HS-27A (cell line): ENCODE data around the gene LTO1.

Source experiments
- DNase-seq: peaks from one replicate; pipeline ENCODE4 v3.0.0-alpha.2; 2012; ENCODE audit warnings: low read depth, missing footprints

LTO1 gene, protein sequence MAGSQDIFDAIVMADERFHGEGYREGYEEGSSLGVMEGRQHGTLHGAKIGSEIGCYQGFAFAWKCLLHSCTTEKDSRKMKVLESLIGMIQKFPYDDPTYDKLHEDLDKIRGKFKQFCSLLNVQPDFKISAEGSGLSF

DNA sequence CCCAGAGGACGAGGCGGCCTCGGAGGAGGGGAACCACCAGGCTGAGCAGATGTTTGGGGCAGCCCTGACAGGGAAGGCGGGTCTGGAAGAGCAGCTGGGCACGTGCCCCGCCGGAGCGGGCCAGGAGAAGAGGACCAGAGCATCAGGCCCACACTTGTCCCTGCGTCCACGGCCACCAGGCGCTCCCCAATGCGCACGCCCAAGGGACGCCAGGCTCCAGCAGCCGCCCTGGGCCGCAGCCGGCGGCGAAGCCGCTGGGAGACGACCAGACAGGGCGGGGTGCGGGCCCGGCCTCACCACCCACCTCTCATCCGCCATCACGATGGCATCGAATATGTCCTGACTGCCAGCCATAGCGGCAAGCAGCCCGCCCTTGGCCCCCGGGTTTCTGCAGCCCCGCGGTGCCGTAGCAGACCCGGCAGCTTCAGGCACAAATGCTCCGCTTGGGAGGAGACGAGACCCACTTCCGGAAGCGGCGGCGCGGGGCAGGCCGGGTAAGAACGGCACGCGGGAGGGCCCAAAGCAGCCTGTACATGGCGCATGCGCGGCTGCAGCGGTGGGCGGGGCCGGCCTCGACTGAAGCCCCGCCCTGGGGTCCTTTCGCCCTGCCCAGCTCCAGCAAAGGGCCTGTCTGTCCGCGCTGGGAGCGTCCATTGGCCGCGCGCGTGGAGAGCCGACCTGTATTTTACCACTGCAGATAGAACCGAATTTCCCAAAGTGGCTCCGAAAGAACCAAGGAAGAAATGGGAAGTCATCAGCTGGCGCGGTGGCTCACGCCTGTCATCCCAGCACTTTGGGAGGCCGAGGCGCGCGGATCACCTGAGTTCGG is at the start of gene LTO1:
LTO1 (minus strand) TSS at position 468 of the 829 bp plus-strand sequence; CDS start at position 354, 114 bp downstream.
- peak; percentile 86 for DNase-seq

DNA sequence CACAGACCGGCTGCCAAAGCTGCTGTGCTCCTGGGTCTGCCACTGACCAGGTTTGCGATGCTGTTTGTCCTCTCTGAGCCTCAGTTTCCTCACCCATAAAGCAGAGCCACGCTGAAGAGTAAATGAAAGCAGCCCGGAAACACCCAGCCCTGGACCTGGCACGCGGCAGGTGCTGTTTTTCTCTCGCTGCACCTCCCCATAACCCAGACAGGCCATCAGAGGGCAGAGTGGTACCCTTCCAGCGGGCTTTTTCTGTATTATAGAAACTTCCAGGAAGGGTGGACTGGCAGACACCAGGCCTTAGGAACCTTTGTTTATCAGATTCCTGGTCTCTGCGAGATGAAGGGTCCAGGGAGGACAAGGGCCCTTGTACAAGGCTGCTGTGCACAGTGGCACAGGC is 46.6 kb upstream of the LTO1 start:
- DNase-seq, result no peak

DNA sequence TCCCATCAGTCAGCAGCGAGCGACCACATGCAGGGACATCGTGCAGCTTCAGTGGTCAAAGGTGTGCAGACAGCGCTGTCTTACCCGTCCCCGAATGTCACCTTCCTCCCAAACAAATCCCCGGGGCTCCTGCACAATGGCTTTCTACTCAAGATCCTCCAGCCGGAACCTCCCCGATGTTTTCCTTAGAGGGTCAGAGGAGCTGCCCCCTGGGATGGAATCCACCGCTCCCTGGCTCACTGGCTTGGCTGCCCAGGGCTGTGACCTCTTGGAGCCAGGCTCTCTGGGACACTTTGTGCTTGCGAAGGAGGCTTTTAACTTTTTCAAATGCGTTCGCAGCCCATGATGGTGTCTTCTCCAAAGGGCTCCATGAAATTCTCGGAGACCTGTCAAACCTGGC is 46.0 kb upstream of the LTO1 start:
- DNase-seq, result no peak

DNA sequence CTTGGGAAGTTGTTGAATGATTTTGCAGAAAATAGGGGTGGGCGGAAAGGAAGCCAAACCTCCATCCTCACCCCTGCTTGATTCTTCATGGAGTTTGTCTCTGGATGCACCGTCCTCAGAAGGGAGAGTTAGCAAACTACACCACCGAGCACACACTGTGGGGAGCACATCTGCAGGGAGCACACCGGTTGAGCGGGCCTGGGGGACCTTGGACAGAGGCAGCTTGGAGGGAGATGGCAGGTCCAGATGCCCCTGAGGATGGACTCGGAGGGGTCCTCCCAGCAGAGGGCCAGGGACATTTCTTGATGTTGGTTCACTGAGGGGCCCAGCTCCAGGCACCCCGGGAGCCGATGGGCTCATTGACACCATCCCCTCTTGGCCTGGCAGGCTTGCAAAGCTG is 43.8 kb upstream of the LTO1 start:
- no peak for DNase-seq

DNA sequence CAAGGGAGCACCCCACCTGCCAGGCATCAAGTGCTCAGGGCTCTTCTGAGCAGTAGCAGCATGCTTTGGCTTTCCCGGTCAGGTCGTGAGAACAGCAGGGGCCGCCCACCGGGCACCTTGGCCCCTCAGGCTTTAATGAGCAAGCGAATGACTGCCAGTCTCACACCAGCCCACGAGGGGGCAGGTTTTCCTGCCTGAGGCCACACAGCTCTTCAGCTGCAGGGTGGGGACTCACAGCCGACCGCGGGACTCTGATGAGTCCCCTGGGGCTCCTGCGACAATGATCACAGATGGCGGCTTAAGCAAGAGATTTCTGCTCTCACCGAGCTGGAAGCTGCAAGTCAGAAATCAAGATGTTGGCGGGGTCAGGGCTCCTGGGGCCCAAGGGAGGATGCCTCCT is 43.0 kb upstream of the LTO1 start:
- DNase-seq, result no peak

DNA sequence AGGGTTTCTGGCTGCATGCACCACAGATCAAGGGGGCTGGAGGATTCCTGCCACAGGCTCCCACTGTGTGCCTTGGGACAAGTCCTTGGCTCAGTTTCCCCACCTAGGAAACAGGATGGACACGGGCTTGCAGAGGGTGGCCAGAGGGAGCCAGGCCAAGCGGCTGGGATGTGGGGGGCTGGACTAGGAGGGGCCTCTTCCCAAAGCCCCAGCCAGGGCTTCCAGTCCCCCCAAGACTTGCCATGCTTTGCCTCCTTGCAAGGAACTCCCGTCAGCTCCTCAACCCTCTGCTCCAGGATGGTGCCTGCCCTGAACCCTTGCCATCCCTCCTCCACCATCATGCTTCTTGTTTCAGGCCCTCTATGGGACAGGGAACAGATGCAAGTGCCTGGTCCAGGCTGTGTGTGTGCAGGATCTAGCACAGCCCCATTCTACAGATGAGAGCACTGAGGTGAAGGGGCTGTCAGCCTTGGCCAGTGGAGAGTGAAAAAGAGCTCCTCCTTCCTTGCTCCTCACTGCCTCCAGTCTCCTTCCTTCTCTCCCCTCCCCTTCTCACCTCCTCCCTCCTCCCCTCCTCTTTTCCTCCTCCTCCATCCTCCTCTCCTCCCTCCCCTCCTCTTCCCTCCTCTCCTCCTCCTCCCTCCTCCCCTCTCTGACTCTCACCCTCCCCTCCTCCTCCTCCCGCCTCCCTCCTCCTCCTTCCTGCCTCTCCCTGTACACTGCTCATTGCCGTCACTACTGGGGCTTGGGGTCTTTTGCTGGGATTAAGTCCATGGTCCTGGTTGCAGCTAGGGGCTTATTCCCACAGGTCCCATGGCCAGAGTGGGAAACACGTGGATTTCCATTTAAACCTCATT is 42.0 kb upstream of the LTO1 start:
- no peak for DNase-seq

DNA sequence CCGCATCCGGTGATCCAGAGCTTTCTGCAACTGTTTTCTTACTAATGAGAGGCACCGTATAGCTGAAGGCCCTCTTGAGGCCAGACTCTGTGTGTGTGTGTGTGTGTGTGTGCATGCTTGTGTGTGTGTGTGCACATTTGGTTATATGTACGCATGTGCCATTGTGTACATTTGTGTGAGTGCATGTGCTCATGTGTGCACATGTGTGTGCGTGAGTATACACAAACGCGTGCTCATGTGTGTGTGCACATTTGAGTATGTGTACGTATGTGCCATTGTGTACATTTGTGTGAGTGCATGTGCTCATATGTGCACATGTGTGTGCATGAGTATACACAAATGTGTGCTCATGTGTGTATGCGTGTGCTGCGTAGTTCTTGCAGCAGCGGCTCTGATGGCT is 40.9 kb upstream of the LTO1 start:
- DNase-seq, result no peak

DNA sequence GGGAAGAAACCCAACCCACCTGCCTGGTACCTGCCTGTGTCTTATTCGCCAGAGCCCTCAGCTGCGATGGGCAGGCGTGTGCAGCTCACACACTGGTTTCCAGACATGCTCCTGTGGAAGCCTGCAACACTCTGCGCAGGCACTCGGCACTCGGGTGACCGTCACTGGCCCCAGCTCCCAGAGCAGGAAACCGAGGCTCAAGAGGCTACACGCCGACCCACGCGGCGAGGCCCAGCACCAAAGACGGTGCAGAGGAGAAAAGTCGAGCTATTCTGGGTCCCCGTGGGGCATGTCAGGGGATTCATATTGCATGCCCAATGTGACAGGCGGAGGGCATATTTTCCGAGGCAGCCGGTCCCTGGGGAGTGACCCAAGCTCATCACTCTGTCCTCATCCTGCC is 40.3 kb upstream of the LTO1 start:
- DNase-seq, result no peak

DNA sequence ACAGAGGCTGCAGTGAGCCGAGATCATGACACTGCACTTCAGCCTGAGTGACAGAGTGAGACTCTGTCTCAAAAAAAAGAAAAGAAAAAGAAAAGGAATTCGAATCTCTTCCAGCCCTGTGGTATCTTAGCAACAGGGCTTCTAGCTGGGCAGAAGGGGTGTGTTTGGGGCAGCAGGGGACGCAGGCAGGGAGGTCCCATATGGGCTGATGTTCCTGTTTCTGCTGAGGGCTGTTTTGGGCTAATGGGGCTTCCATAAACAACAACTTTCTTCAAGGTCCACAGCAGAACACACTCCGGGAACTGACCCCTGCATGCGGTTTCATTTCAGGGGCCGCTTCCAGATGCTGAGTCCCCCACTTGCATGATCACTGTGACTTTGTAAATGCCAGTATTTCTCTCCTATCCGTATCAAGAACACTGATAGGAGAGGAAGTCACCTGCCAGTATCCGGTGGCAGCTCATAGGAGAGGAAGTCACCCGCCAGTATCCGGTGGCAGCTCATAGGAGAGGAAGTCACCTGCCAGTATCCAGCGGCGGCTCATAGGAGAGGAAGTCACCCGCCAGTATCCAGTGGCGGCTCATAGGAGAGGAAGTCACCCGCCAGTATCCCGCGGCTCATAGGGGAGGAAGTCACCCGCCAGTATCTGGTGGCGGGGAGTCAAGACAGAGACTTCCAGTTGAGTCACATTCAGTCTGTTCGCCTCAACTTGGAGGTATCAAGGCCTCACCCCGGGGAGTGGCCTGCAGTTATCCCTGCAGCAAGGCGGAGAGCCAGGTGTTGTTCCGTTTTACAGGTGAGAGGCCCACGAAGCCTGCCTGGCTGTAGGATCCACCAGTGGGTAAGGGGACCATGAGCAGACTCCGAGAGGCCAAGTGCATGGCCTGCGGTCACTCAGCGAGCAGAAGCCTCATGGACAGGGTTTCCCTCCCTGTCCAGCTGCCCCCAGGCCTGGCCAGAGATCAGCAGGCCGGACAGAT is 37.0 kb upstream of the LTO1 start:
- no peak for DNase-seq

DNA sequence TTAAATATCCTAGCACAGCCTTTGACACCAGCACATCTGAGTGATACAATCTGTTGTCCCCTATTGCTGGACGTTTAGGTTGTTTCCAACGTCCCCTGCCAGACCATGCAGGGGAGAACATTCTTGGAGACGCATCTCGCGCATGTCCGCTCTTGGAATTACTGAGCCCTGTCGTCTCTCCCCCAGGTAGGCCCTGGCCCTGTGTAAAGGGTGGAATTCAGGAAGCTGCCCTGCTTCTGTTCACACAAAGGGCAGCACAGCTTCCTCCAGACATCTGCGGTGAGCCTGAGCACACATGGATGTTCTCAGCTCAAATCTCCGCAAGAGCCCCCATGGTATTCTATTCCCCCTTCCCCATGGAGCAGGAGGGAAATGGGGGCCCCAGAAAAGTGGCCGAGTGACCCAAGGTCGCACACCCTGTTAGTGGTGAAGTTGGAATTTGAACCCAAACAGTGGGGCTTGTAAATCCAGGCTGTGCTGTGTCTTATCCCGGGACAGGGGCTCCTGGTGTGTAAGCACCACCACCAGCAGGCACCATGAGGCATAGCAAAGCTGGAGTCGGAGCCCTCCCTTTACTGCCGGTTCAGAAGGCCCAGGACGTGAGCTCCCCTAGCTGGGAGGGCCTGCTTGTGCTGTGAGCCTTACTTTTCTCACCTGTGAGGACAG is 33.7 kb upstream of the LTO1 start:
- no peak for DNase-seq

DNA sequence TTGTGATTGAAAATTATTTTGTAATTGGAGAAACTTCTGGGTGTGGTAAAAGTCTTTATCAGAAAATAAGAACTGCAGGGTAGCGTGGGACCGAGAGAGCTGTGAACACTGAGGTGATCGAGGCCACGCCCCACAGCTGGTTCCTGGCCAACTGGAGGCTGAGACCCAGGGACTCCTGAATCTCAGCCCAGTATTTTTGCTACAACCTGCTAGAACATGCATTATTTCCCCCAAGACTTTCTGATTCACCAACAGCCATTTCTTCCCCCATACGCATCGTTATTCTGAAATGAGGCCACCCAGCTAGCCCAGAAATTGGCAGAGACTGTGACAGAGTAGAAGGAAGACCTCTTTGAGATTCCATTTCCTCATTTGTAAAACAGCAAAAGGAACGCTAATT is 32.0 kb upstream of the LTO1 start:
- DNase-seq, result no peak

DNA sequence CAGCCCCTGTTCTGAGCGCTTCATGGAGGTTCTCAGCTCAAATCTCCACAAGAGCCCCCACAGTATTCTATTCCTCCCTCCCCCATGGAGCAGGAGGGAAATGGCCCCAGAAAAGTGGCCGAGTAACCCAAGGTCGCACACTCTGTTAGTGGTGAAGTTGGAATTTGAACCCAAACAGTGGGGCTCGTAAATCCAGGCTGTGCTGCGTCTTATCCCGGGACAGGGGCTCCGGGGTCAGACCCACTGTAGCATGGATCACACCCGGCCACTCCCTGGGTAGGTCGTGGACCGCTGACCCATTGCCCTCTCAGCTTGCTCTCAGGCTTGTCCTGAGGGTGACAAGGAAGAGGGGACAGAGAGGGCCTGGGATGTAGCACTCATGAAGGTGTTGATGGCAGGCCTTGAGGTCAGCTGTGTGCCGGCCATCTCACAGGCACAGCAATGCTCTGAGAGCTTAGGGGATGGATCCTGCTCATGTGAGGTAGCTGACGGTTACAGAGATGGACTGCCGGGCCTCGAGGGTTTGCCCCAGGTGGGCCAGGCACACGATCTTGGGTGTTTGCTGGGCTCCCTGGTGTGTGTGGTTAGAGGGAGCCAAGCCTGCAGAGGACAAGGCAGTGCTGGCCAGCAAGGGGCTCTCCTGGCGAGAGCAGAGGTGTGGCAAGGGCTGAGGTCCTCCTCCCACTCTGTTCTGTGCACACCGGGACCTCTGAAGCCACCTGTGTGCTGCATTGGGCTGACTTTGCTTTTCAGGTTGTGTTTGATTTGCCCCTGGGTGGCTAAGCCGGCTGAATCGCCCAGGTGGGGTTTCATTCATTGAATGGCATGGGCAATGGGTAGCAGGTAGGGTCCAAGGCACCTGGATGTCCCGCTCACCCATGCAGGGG is 31.0 kb upstream of the LTO1 start:
- no peak for DNase-seq

DNA sequence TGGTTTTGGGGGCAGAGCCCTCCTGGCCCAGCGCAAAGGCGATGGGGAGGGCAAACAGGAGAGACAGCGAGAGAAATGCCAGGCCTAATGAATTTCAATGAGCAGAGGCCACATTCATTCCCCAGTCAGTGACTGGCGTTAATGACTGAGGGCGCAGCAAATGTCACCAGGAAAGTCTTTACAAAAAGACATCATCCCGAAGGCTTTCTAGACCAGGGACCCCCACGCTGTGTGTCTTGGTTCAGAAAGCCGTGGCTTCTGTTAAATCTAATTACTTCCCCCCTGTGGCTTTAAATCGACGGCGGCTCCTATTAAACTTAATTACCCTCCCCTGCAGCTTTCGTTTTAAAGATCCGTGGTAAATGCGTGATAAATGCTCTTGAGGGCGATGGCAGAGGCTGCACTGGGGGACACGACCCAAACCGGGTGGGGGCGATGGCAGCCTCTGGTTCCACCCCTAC is 30.2 kb upstream of the LTO1 start:
- DNase-seq, result no peak

DNA sequence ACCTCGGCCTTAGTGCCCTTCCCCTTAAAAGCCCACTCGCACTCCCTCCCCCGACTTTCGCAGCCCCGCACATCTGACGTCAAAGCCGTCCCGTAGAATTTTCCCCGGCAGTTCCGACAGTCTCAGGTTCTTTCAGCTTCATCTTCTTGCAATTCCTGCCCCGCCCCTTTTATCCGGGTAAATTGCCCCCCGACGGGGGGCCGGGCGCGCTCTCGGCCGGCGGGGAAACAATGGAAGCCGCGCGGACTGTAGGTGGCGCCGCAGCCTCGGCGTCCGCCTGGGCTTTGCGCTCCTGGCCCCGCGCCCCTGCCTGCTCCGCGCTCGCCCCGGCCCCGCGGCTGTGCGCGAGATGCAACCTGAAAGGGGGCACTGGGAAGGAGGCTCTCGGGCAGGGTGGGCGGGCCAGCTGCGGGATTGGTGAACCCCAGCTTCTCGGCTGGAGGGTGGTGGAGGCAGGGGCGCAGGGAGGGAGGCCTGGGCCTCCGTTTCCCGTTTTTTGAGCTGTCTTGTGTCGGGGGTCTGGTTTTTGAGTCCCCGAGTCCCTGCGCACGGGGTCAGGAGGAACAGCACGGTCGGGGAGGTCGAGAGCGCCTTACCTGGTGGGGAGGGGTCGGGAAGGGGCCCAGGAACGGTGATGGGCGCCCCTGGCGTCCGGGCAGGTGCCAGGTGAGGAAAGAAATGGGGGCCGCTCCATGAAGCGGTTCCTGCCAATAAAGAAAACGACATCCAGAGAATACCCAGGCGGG is 29.5 kb upstream of the LTO1 start:
- no peak for DNase-seq

DNA sequence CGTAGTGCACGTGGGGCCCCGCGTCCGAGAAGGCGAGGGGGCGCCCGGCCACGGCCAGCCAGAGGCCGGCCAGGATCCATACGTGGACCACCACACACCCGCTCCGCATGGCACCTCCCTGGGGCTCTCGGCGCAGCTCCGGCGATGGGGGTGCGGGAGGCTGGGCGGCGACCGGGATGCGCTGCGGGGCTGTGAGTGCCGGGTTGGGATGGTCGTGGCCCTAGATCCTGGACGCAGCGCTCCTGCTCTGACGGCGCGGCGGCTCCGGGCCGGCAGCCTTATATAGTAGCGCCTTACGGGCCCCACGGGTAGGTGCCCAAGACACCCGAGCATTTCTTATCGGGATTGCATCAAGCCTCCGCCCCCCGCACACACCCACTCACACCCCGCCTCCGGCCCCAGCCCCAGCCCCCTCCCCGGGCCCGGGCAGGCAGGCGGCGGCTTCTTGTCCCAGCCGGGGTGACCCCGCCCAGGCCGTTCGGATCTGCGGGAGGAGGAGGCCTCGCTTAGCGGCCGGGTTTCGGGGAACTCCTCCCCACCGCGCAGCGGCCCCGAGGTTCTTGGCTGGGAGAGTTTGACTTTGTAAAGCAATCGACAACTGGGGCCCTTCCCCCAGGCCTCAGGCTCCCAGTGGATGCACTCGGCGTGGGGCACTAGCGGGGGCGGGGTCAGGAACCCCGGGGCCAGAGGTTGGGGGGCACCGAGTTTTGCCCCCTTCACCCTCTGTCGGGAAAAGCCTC is 28.8 kb upstream of the LTO1 start, which contains the start of gene FGF19:
FGF19 (minus strand) TSS at position 255 of the 740 bp plus-strand sequence; CDS start at position 109, 146 bp downstream.
- DNase-seq, result no peak

DNA sequence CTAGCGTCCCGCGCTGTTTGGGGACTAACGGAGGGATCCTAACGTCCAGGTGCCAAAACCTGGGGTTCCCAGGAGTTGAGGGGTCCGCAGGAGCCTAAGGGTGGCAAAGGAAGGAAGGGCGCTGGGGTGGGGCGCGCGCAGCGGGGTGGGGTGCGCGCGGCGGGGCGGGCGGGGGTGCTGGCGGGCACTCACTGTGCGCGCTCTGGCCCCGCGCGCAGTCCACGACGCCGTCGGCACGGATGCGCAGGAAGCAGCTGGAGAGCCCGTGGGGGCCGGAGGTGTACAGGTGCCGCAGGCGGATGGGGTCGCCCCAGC is 28.3 kb upstream of the LTO1 start:
- no peak for DNase-seq

DNA sequence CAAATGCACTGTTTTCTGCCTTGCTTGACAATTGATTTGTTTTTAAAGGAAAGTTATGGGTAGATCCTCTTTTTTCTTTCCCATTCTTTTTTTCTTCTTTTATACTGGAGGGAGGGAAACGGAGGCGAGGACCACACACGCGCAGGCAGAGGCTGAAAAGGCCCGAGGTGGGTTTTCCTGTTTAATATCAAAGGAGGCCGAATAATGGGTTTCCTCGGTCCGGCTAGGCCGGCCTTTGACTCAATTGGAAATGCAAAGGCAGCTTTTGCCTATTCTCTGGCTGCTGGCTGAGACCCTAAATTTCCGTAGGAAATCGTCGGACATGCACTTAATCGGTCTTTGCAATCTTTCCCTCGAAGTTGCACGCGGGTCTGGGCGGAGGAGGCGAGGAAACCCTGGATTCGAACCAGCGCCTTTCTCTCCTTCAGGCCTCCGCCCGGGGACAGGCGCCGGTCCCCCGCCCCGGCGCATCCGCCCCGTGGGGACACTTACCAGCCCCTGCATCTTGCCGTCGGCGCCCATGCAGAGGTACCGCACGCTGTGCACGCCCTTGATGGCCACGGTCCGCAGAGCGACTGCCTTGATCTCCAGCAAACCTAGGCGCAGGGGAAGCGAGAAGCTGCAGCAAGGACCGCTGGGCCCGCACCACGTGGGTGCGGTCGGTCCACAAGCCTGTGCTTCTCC is 27.8 kb upstream of the LTO1 start:
- DNase-seq, result no peak

DNA sequence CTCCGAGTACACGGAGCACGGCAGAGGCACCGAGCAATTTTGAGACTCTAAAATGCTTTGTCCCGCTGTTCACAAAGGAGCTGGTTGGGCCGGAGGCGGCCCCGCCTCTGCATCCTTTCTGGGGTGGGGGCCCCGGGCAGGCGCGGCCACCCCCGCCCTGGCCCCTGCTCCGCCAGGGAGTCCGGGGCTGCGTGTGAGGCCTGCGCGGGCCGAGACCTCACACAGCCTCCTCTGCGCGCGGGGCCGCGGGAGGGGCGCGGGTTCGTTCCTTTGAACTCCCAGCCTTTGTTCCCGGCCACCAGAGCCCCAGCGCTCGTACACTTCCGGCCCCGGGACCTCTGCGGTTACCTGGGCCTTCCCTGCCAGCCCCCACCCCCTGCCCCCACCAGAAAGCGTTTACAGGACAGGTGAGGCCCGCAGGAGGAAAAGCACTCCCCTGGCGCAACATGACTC is 27.1 kb upstream of the LTO1 start:
- no peak for DNase-seq
